ENCODE data around the gene GSTT4. TPM values are rescaled to one million over a fixed set of nuclear protein-coding genes. Genes with fewer than 3 reads are reported as not detected.
A peak's percentile ranks its signal among the peaks of the same experiment; 100 is the strongest.

The GSTT4 gene
- total RNA-seq, 1 donor from 2014 or later, result not detected

GRCh38 chr22:24039046-24039445, 33.8 kb upstream of the GSTT4 start:
- DNase-seq, result no peak
- Mint-ChIP-seq H3K9me3 (ENCODE audit: unreplicated experiment) (no peaks in the 10 kb centered on the region), H3K27ac (ENCODE audit: unreplicated experiment) (no peak overlapping the region)

GRCh38 chr22:24037851-24038765, 32.9 kb upstream of the GSTT4 start:
- Mint-ChIP-seq H3K27ac (ENCODE audit: unreplicated experiment) (no peak overlapping the region), H3K36me3 (ENCODE audit: unreplicated experiment) (peaks cover 9% of the 10 kb centered on the region), H3K4me1 (ENCODE audit: low read depth, unreplicated experiment) (peaks cover 8% of the 10 kb centered on the region), H3K4me3 (ENCODE audit: unreplicated experiment) (no peak overlapping the region), H3K9me3 (ENCODE audit: unreplicated experiment) (no peaks in the 10 kb centered on the region), H3K27me3 (ENCODE audit: unreplicated experiment) (peaks cover 2% of the 10 kb centered on the region)
- no peak for DNase-seq
- TF ChIP-seq CTCF (IDR thresholded peaks at IDR 0.05; ENCODE audit: partially characterized antibody, unreplicated experiment), result no peak

More at GRCh38 chr22:24039046-24039445, 33.8 kb upstream of the GSTT4 start:
- Mint-ChIP-seq H3K27me3 (ENCODE audit: unreplicated experiment) (peaks cover 2% of the 10 kb centered on the region), H3K4me1 (ENCODE audit: low read depth, unreplicated experiment) (peaks cover 2% of the 10 kb centered on the region), H3K36me3 (ENCODE audit: unreplicated experiment) (peaks cover 9% of the 10 kb centered on the region), H3K4me3 (ENCODE audit: unreplicated experiment) (no peak overlapping the region)
- no peak for TF ChIP-seq CTCF (IDR thresholded peaks at IDR 0.05; ENCODE audit: partially characterized antibody, unreplicated experiment)

GRCh38 chr22:24035296-24035695, 30.0 kb upstream of the GSTT4 start:
- Mint-ChIP-seq H3K4me3 (ENCODE audit: unreplicated experiment) (no peak overlapping the region), H3K27ac (ENCODE audit: unreplicated experiment) (no peak overlapping the region)

GRCh38 chr22:24033731-24034130, 28.5 kb upstream of the GSTT4 start:
- H3K27ac Mint-ChIP-seq (ENCODE audit: unreplicated experiment), result no peak overlapping the region
- TF ChIP-seq CTCF (IDR thresholded peaks at IDR 0.05; ENCODE audit: partially characterized antibody, unreplicated experiment), result no peak
- no peak for DNase-seq
- H3K9me3 Mint-ChIP-seq (ENCODE audit: unreplicated experiment), result peaks cover 2% of the 10 kb centered on the region
- peaks cover 4% of the 10 kb centered on the region for H3K27me3 Mint-ChIP-seq (ENCODE audit: unreplicated experiment)
- peaks cover 9% of the 10 kb centered on the region for H3K4me1 Mint-ChIP-seq (ENCODE audit: low read depth, unreplicated experiment)
- peaks cover 2% of the 10 kb centered on the region for H3K36me3 Mint-ChIP-seq (ENCODE audit: unreplicated experiment)
- no peak overlapping the region for H3K4me3 Mint-ChIP-seq (ENCODE audit: unreplicated experiment)

More at GRCh38 chr22:24035296-24035695, 30.0 kb upstream of the GSTT4 start:
- no peak for DNase-seq
- no peak for TF ChIP-seq CTCF (IDR thresholded peaks at IDR 0.05; ENCODE audit: partially characterized antibody, unreplicated experiment)
- peaks cover 7% of the 10 kb centered on the region for H3K4me1 Mint-ChIP-seq (ENCODE audit: low read depth, unreplicated experiment)
- H3K27me3 Mint-ChIP-seq (ENCODE audit: unreplicated experiment), result peaks cover 2% of the 10 kb centered on the region
- H3K9me3 Mint-ChIP-seq (ENCODE audit: unreplicated experiment), result peaks cover 2% of the 10 kb centered on the region
- H3K36me3 Mint-ChIP-seq (ENCODE audit: unreplicated experiment), result peaks cover 4% of the 10 kb centered on the region

- DNase-seq, result no peak
- Mint-ChIP-seq H3K4me3 (ENCODE audit: unreplicated experiment) (no peak overlapping the region), H3K4me1 (ENCODE audit: low read depth, unreplicated experiment) (peaks cover 10% of the 10 kb centered on the region), H3K27ac (ENCODE audit: unreplicated experiment) (peak overlapping the region; percentile 34), H3K27me3 (ENCODE audit: unreplicated experiment) (peaks cover 4% of the 10 kb centered on the region), H3K9me3 (ENCODE audit: unreplicated experiment) (peaks cover 2% of the 10 kb centered on the region), H3K36me3 (ENCODE audit: unreplicated experiment) (no peaks in the 10 kb centered on the region)
- no peak for TF ChIP-seq CTCF (IDR thresholded peaks at IDR 0.05; ENCODE audit: partially characterized antibody, unreplicated experiment)
Measured at GRCh38 chr22:24030186-24030702, 25.0 kb upstream of the GSTT4 start.

All from glutamatergic neuron (in vitro differentiated cells).